HL-60 (cell line): Measurements from ENCODE around the gene CRYM.

ENCODE experiments used
- CTCF ChIP-seq: IDR thresholded peaks from one replicate; pipeline ENCODE4 v1.5.1; 2011; ENCODE audit warnings: low read length, control low read depth, inconsistent platforms; ENCODE audit not compliant: insufficient read depth
- GABPA ChIP-seq: IDR thresholded peaks from 2 replicates; pipeline ENCODE4 v1.6.1; 2012; ENCODE audit warnings: low read depth
- POLR2AphosphoS5 ChIP-seq: IDR thresholded peaks from 2 replicates; pipeline ENCODE4 v1.6.1; 2012; ENCODE audit warnings: low read depth
- REST ChIP-seq: IDR thresholded peaks from 2 replicates; pipeline ENCODE4 v1.6.1; 2012; ENCODE audit warnings: low read depth; ENCODE audit not compliant: insufficient replicate concordance
- SPI1 ChIP-seq: IDR thresholded peaks from 2 replicates; pipeline ENCODE4 v1.6.1; 2012; ENCODE audit warnings: low read depth, mild to moderate bottlenecking, borderline replicate concordance

DNA sequence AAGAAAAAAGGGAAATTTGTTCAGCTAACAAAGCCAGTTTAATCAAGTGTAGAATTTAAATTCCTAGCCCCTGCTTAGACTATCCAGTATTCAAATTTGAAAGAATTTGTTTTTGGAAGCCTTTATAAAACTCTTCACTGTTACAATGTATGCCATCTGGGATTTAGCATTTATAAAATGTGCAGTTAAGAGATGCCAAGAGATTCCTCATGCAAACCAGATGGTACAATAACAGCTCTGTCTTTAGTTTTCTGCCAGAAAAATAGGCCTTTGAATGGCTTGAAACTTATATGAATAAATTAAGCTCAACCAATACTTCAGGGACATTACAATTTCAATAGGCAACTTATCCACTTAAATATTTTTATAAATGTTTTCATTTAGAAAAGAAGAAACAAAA lies 51.3 kb downstream of the CRYM start:
- TF ChIP-seq CTCF (no peak), POLR2AphosphoS5 (no peak), GABPA (no peak), REST (no peak), SPI1 (no peak)
